Loucy (cell line): ENCODE measurements around the gene AKAP6.

ENCODE experiments used
- EZH2phosphoT487 ChIP-seq: fragments of 200-600 bp; IDR thresholded peaks from 2 replicates; pipeline ENCODE4 v1.6.1; 2018; ENCODE audit warnings: antibody characterized with exemption, mild to moderate bottlenecking, moderate library complexity, borderline replicate concordance
- TF ChIP-seq, protein P1 (sequence below): fragments of 200-600 bp; sonication (generic); conservative IDR thresholded peaks from 2 replicates; pipeline ENCODE4 v1.5.1; 2014; ENCODE audit warnings: mild to moderate bottlenecking, antibody characterized with exemption, low read length

GRCh38 chr14:32703183-32703621, 374.1 kb downstream of the AKAP6 start:
- TF ChIP-seq, protein P1, sequence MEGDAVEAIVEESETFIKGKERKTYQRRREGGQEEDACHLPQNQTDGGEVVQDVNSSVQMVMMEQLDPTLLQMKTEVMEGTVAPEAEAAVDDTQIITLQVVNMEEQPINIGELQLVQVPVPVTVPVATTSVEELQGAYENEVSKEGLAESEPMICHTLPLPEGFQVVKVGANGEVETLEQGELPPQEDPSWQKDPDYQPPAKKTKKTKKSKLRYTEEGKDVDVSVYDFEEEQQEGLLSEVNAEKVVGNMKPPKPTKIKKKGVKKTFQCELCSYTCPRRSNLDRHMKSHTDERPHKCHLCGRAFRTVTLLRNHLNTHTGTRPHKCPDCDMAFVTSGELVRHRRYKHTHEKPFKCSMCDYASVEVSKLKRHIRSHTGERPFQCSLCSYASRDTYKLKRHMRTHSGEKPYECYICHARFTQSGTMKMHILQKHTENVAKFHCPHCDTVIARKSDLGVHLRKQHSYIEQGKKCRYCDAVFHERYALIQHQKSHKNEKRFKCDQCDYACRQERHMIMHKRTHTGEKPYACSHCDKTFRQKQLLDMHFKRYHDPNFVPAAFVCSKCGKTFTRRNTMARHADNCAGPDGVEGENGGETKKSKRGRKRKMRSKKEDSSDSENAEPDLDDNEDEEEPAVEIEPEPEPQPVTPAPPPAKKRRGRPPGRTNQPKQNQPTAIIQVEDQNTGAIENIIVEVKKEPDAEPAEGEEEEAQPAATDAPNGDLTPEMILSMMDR = no peak
- no peak for TF ChIP-seq EZH2phosphoT487
